Measurements from ENCODE around the gene ARID5A. TPM values are rescaled to one million over a fixed set of nuclear protein-coding genes. Genes with fewer than 3 reads are reported as not detected.

The ARID5A gene
- total and polyA plus RNA-seq, 2 of the 13 experiments (the other 11 are each of a cell fraction or from before 2014, with no cell fraction given) = 6.0 to 9.5 TPM

- TF ChIP-seq ZXDC (CRISPR knock-in tag; IDR thresholded peaks at IDR 0.05) (no peak), CREB3 (CRISPR knock-in tag; IDR thresholded peaks at IDR 0.05) (no peak), ASH2L (IDR thresholded peaks at IDR 0.05; ENCODE audit: insufficient read length, low read depth, low read length) (peak; percentile 65), LBX2 (CRISPR knock-in tag; IDR thresholded peaks at IDR 0.05; ENCODE audit: borderline replicate concordance) (no peak), GZF1 (CRISPR knock-in tag; IDR thresholded peaks at IDR 0.05) (0 out of 2 replicates have a peak, but pooled peaks have one; percentile 27), KDM3A (CRISPR knock-in tag; IDR thresholded peaks at IDR 0.05; ENCODE audit: low read depth) (peak; percentile 89; the same call in 1 of the 2 replicates), ZBTB33 (CRISPR knock-in tag; IDR thresholded peaks at IDR 0.05) (peak; percentile 88), ZNF280B (CRISPR knock-in tag; IDR thresholded peaks at IDR 0.05; ENCODE audit: borderline replicate concordance) (peak; percentile 92; the same call in 1 of the 2 replicates), ELK4 (CRISPR knock-in tag; IDR thresholded peaks at IDR 0.05; ENCODE audit: borderline replicate concordance) (no peak), CHD2 (IDR thresholded peaks at IDR 0.05; ENCODE audit: low read depth, low read length) (peak; percentile 66; the same call in 1 of the 2 replicates), DMAP1 (CRISPR knock-in tag; IDR thresholded peaks at IDR 0.05) (peak; percentile 76), SRSF9 (IDR thresholded peaks at IDR 0.05; ENCODE audit: borderline replicate concordance, insufficient read depth, low read depth, low read length, poor library complexity, severe bottlenecking) (no peak), ZNF788 (CRISPR knock-in tag; IDR thresholded peaks at IDR 0.05; ENCODE audit: borderline replicate concordance) (peak; percentile 93; the same call in 1 of the 2 replicates), ZNF800 (CRISPR knock-in tag; IDR thresholded peaks at IDR 0.05) (peak; percentile 50; the same call in 1 of the 2 replicates)
Measured at GRCh38 chr2:96556441-96557330, 20.1 kb downstream of the ARID5A start (continued).
